ENCODE results near the gene WNT4. TPM values are rescaled to one million over a fixed set of nuclear protein-coding genes. Genes with fewer than 3 reads are reported as not detected.

WNT4 gene
- total and polyA plus RNA-seq, 2 of the 8 experiments (the other 6 are each of a cell fraction or from before 2014, with no cell fraction given), result 1.3 to 6.6 TPM

GRCh38 chr1:22102746-22103145, 40.2 kb downstream of the WNT4 start:
- Histone ChIP-seq H3K4me3 (ENCODE audit: extremely low read depth in 1 of 4, insufficient read depth in 2 of 4, low read depth in 3 of 4, low read length in 4 of 4) (no peak overlapping the region), H3K56ac (replicated peaks; ENCODE audit: insufficient read length, low read depth, low read length) (no peak overlapping the region), H3K23me2 (ENCODE audit: low read depth, low read length) (no peaks in the 10 kb centered on the region), H3K9ac (replicated peaks in 1 of 4; ENCODE audit: extremely low read depth in 1 of 4, low read depth in 3 of 4, low read length in 3 of 4) (no peak overlapping the region), H3K18ac (ENCODE audit: extremely low read depth, low read length) (no peak overlapping the region), H3K9me3 (ENCODE audit: insufficient read depth in 2 of 2, low read depth in 1 of 2, low read length in 1 of 2) (no peaks in the 10 kb centered on the region), H3K27me3 (replicated peaks in 1 of 4; ENCODE audit: control insufficient read depth in 3 of 4, extremely low read depth in 1 of 4, insufficient read depth in 3 of 4, low read length in 3 of 4) (no peaks in the 10 kb centered on the region), H2AK5ac (ENCODE audit: low read depth, low read length) (no peak overlapping the region), H4K8ac (ENCODE audit: extremely low read depth, insufficient read depth, low read length) (no peak overlapping the region), H4K5ac (ENCODE audit: insufficient read length, low read depth, low read length) (no peak overlapping the region), H2BK12ac (ENCODE audit: low read depth, low read length) (no peak overlapping the region), H3K27ac (ENCODE audit: low read depth, low read length) (no peak overlapping the region), H3K79me1 (ENCODE audit: low read depth, low read length) (0 out of 2 replicates have a peak, but pooled peaks cover 5% of the 10 kb centered on the region), H3K36me3 (ENCODE audit: control insufficient read depth in 2 of 4, insufficient read depth in 4 of 4, low read length in 3 of 4) (peaks cover 0 to 7% (median 1%) of the 10 kb centered on the region in 4 experiments; a peak in 3 of 8 replicates), H2AFZ (ENCODE audit: low read length) (no peak overlapping the region), H2BK15ac (ENCODE audit: low read length) (no peak overlapping the region), H3K79me2 (ENCODE audit: control insufficient read depth in 1 of 2, insufficient read depth in 2 of 2, low read length in 2 of 2) (peaks cover 5 to 15% of the 10 kb centered on the region in 2 experiments; a peak in 3 of 4 replicates), H3K23ac (ENCODE audit: insufficient read length) (no peak overlapping the region), H3K4me2 (ENCODE audit: insufficient read depth in 1 of 2, low read depth in 2 of 2, low read length in 2 of 2) (no peak overlapping the region), H3K14ac (ENCODE audit: insufficient read length) (no peak overlapping the region), H2BK120ac (replicated peaks; ENCODE audit: low read depth, low read length) (no peak overlapping the region), H4K91ac (replicated peaks; ENCODE audit: insufficient read length, low read length) (no peak overlapping the region), H4K20me1 (replicated peaks in 1 of 2; ENCODE audit: control insufficient read depth in 1 of 2, insufficient read depth in 2 of 2, low read length in 2 of 2) (peaks cover 2% of the 10 kb centered on the region in 2 experiments), H2BK5ac (ENCODE audit: low read depth, low read length) (no peak overlapping the region), H3K4me1 (replicated peaks in 1 of 4; ENCODE audit: control insufficient read depth in 3 of 4, insufficient read depth in 4 of 4, low read length in 3 of 4) (no peaks in the 10 kb centered on the region; a peak in 1 of 7 replicates), H2BK20ac (ENCODE audit: low read length) (no peak overlapping the region), H3K4ac (replicated peaks; ENCODE audit: insufficient read length, low read depth, low read length) (no peak overlapping the region)
- WGBS, 2 experiments (ENCODE audit: extremely low coverage in 1 of 2, insufficient coverage in 1 of 2, insufficient read length in 1 of 2, insufficient replicate concordance in 2 of 2, low coverage in 1 of 2, low lambda C conversion rate in 2 of 2, missing lambda C conversion rate in 1 of 2), result 87% methylated on average over 3 of the region's 3 CpGs; no CpG with 5 or more reads in 1 of the 2 experiments
- TF ChIP-seq TBP (IDR thresholded peaks at IDR 0.05; ENCODE audit: low read depth, low read length) (no peak), TAF1 (IDR thresholded peaks at IDR 0.05; ENCODE audit: low read depth, low read length) (no peak), CHD2 (IDR thresholded peaks at IDR 0.05; ENCODE audit: low read length) (no peak), KDM4A (IDR thresholded peaks at IDR 0.05; ENCODE audit: low read depth, low read length, severe bottlenecking) (no peak), NANOG (IDR thresholded peaks at IDR 0.05; ENCODE audit: insufficient read depth, low read depth, low read length, poor library complexity, severe bottlenecking) (no peak), EGR1 (IDR thresholded peaks at IDR 0.05; ENCODE audit: borderline replicate concordance, low read depth, low read length) (no peak), ZNF274 (IDR thresholded peaks at IDR 0.05; ENCODE audit: borderline replicate concordance, extremely low read depth, low read length) (no peak), CTBP2 (IDR thresholded peaks at IDR 0.05; ENCODE audit: borderline replicate concordance, insufficient read depth, insufficient read length, low read length) (no peak), HDAC6 (IDR thresholded peaks at IDR 0.05; ENCODE audit: low read depth, low read length) (no peak)
- CTCF ChIA-PET (ENCODE audit: partially characterized antibody), result interaction anchor here (0.6 to 1.5 kb wide), 3 partner anchors 20 to 314 kb away, joined by 3 to 10 read pairs (median 3); no protein-coding TSS in a partner anchor
- FAIRE-seq (no peak), DNase-seq (ENCODE audit: low read depth in 1 of 2, low spot score in 2 of 2) (no peak)
- POLR2A ChIA-PET (ENCODE audit: partially characterized antibody), result interaction anchor here (0.6 to 1.3 kb wide), 2 partner anchors 13 to 1557 kb away, joined by 3 to 4 read pairs; no protein-coding TSS in a partner anchor
